Central memory CD8-positive, alpha-beta T cell (primary cell): ENCODE data around the gene FAM47E.
"Not testable (repeated sequence)": the region's sequence is repeated elsewhere in the genome, so short reads cannot be mapped to it uniquely, and the experiment has no call there.

Source experiments
- ATAC-seq: fragments of 150-1000 bp; cut with Tn5 transposase; replicated peaks from 2 replicates; pipeline ENCODE4 v1.10.0; 2022; ENCODE audit warnings: mild to moderate bottlenecking, moderate FRiP score, moderate number of reproducible peaks; ENCODE audit not compliant: poor library complexity, severe bottlenecking; ENCODE audit errors: extremely low read depth
- DNase-seq, 2 donors: peaks; one replicate each; pipeline ENCODE4 v3.0.0; 2021; ENCODE audit warnings: low spot score in 2 of 2
- H3K27ac Mint-ChIP-seq: one replicate; pipeline ENCODE4 v1.8.0; 2022; ENCODE audit warnings: low read depth, mild to moderate bottlenecking, moderate library complexity, mixed read lengths
- H3K27me3 Mint-ChIP-seq: one replicate; pipeline ENCODE4 v1.8.0; 2022; ENCODE audit warnings: mixed read lengths
- H3K36me3 Mint-ChIP-seq: one replicate; pipeline ENCODE4 v1.8.0; 2022; ENCODE audit warnings: mild to moderate bottlenecking, moderate library complexity, mixed read lengths; ENCODE audit not compliant: insufficient read depth
- H3K4me1 Mint-ChIP-seq: one replicate; pipeline ENCODE4 v1.8.0; 2022; ENCODE audit warnings: mixed read lengths
- H3K4me3 Mint-ChIP-seq: one replicate; pipeline ENCODE4 v1.8.0; 2022; ENCODE audit warnings: mild to moderate bottlenecking, moderate library complexity, mixed read lengths
- H3K9me3 Mint-ChIP-seq: one replicate; pipeline ENCODE4 v1.8.0; 2022; ENCODE audit warnings: mixed read lengths

FAM47E gene

DNA sequence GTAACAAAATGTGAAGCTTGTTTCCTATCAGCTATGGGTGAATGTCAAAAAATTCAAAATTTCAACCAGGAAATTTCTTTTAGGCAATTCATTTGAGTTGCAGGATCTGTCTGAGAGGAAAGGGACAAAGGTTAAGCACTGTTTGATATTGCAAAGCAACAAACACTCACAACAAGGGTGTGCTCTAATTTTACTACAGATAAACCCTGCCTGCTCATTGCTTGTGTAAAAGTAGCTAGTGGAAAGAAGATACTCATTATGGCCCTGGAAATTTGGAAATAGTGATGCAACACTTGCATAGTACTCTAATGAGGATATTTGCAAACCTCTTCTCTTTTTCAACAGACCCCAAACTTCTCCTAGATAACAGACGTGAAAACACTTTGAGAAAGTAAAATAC, 27.1 kb downstream of the FAM47E start:
- no peak for ATAC-seq
- H3K36me3 Mint-ChIP-seq = no peaks in the 10 kb centered on the region
- H3K4me3 Mint-ChIP-seq = no peak overlapping the region
- no peak for DNase-seq
- H3K9me3 Mint-ChIP-seq = no peaks in the 10 kb centered on the region
- peaks cover 50% of the 10 kb centered on the region for H3K27me3 Mint-ChIP-seq
- H3K27ac Mint-ChIP-seq = no peak overlapping the region
- H3K4me1 Mint-ChIP-seq = peaks cover 13% of the 10 kb centered on the region

GRCh38 chr4:76279462-76279861, 27.9 kb downstream of the FAM47E start:
- ATAC-seq = no peak
- H3K9me3 Mint-ChIP-seq = no peaks in the 10 kb centered on the region
- no peaks in the 10 kb centered on the region for H3K36me3 Mint-ChIP-seq
- H3K27ac Mint-ChIP-seq = no peak overlapping the region
- no peak overlapping the region for H3K4me3 Mint-ChIP-seq
- peaks cover 43% of the 10 kb centered on the region for H3K27me3 Mint-ChIP-seq
- no peak for DNase-seq
- peaks cover 18% of the 10 kb centered on the region for H3K4me1 Mint-ChIP-seq

- Mint-ChIP-seq H3K4me1 (peaks cover 18% of the 10 kb centered on the region), H3K9me3 (no peaks in the 10 kb centered on the region)
Observed at GRCh38 chr4:76280488-76281441, 29.2 kb downstream of the FAM47E start.

DNA sequence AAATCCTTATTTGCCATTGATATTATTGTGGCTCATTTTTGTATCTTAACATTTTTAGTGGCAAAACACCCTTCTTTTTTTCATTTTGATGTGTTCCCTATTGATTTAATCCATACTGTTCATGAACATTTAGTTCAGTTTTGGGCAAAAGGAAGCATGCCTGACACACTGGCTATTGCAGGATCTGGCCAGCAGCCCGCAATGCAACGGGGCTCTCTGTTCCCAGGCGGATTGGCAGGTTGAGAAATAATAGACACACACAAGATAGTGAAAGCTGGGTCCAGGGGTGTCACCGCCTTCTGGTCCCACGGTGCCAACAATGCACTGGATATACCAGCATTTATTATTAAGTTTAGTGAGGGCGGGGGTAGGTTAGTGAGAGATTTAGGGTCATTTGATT, 30.1 kb downstream of the FAM47E start:
- H3K9me3 Mint-ChIP-seq, H3K4me3 Mint-ChIP-seq, H3K4me1 Mint-ChIP-seq, H3K27ac Mint-ChIP-seq, H3K36me3 Mint-ChIP-seq, DNase-seq, ATAC-seq: not testable (repeated sequence)
- H3K27me3 Mint-ChIP-seq = peaks cover 22% of the 10 kb centered on the region

More at GRCh38 chr4:76280488-76281441, 29.2 kb downstream of the FAM47E start:
- H3K4me3 Mint-ChIP-seq = no peak overlapping the region
- no peak for ATAC-seq
- peaks cover 30% of the 10 kb centered on the region for H3K27me3 Mint-ChIP-seq
- H3K27ac Mint-ChIP-seq = no peak overlapping the region
- H3K36me3 Mint-ChIP-seq = peaks cover 1% of the 10 kb centered on the region
- no peak for DNase-seq

DNA sequence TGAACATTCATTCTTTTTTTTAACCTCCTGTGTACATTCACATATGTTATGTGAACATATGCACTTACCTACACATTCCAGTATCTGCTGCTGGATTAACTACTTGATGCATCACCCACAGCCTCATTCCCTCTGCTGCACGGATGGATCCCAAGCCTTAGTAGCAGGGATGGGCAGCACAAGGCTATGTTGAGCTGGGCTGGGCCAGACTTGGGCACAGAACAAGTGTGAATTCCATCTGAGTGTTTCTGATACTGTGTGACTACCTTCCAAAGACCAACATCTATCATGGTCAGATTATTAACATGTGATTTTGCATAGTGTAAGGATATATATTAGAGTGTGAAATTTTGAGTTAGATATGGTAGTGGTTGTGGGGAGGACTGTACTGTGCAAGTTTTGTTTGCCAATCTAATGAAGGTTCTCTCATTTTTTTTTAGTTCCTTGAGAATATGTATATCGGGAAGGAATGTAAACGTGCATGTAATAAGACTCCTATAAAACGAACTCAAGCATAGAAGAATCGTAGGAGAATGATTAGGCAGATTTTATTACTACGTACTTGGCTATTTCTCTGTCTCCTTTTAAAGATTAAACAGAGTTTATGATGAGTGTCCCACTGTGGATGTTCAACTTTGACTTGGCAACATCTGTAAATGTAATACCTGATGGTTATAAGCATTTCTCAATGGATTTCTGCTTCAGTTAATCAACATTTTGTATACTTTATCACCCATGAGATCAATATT, 31.6 kb downstream of the FAM47E start:
- no peak overlapping the region for H3K4me3 Mint-ChIP-seq
- H3K4me1 Mint-ChIP-seq = peaks cover 5% of the 10 kb centered on the region
- no peak for DNase-seq
- ATAC-seq = no peak
- H3K36me3 Mint-ChIP-seq = peaks cover 1% of the 10 kb centered on the region
- H3K27me3 Mint-ChIP-seq = peaks cover 7% of the 10 kb centered on the region
- no peaks in the 10 kb centered on the region for H3K9me3 Mint-ChIP-seq
- H3K27ac Mint-ChIP-seq = no peak overlapping the region

- Mint-ChIP-seq H3K9me3 (no peaks in the 10 kb centered on the region), H3K36me3 (peaks cover 1% of the 10 kb centered on the region), H3K27me3 (peaks cover 4% of the 10 kb centered on the region), H3K4me1 (peaks cover 5% of the 10 kb centered on the region), H3K27ac (no peak overlapping the region), H3K4me3 (no peak overlapping the region)
- no peak for ATAC-seq
- DNase-seq = no peak
Observed at GRCh38 chr4:76283900-76284299, 32.4 kb downstream of the FAM47E start.

DNA sequence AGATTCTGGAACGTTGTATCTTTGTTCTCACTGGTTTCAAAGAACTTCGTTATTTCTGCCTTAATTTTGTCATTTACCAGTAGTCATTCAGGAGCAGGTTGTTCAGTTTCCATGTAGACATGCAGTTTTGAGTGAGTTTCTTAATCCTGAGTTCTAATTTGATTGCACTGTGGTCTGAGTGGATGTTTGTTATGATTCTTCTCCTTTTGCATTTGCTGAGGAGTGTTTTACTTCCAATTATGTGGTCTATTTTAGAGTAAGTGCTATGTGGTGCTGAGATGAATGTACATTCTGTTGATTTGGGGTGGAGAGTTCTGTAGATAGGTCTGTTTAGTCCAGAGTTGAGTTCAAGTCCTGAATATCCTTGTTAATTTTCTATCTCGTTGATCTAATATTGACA, 36.3 kb downstream of the FAM47E start:
- peaks cover 28% of the 10 kb centered on the region for H3K27me3 Mint-ChIP-seq
- H3K9me3 Mint-ChIP-seq, H3K36me3 Mint-ChIP-seq, H3K4me1 Mint-ChIP-seq, ATAC-seq, DNase-seq, H3K4me3 Mint-ChIP-seq, H3K27ac Mint-ChIP-seq: not testable (repeated sequence)

DNA sequence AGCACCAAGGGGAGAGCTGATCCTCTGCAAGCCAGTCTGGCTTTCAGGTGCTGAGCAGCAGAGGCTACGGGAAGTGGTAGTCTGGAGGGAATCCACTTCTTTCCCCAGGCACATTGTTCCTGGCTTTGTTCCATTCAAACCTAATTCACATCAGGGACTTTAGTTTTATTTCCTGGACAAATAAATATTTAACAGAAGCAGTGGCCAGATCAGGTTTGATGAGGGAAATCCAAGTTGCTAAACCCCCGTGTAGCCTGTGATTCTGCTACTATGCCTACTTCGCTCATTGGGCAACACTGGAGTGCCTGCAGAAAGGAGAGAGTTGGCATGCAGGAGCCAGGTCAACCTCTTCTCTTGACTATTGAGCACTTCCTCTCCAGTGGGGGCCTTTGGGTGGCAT, 41.2 kb downstream of the FAM47E start:
- Mint-ChIP-seq H3K9me3 (peaks cover 6% of the 10 kb centered on the region), H3K36me3 (no peaks in the 10 kb centered on the region), H3K27ac (no peak overlapping the region), H3K4me1 (no peaks in the 10 kb centered on the region), H3K4me3 (no peak overlapping the region), H3K27me3 (peaks cover 28% of the 10 kb centered on the region)
- DNase-seq (no peak), ATAC-seq (no peak)

- Mint-ChIP-seq H3K36me3 (no peaks in the 10 kb centered on the region), H3K4me3 (no peak overlapping the region), H3K27ac (no peak overlapping the region), H3K9me3 (peaks cover 11% of the 10 kb centered on the region), H3K27me3 (peaks cover 25% of the 10 kb centered on the region), H3K4me1 (no peaks in the 10 kb centered on the region)
- DNase-seq (no peak), ATAC-seq (no peak)
Observed at GRCh38 chr4:76293772-76294171, 42.3 kb downstream of the FAM47E start.

GRCh38 chr4:76296286-76296820, 44.8 kb downstream of the FAM47E start:
- Mint-ChIP-seq H3K9me3 (peaks cover 11% of the 10 kb centered on the region), H3K4me1 (peaks cover 6% of the 10 kb centered on the region), H3K4me3 (no peak overlapping the region), H3K36me3 (no peaks in the 10 kb centered on the region), H3K27me3 (peaks cover 10% of the 10 kb centered on the region), H3K27ac (no peak overlapping the region)
- no peak for DNase-seq
- no peak for ATAC-seq

DNA sequence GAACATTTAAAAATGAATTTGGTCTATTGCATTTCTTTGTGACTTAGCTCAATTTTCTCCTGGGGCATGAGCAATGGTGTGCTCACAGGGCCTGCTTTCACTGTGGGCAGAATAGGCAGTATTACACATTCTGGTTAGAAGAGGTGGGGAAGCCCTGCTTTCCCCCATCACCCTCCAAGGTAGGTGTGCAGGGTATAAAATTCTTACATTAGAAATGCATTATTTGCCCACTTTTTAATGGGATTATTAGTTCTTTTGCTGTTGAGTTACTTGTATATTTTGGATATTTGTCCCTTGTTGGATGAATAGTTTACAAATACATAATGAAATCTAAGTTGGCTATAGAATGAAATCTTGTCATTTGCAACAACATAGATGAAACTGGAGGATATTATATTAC, 46.7 kb downstream of the FAM47E start:
- no peak overlapping the region for H3K27ac Mint-ChIP-seq
- H3K4me1 Mint-ChIP-seq = peaks cover 20% of the 10 kb centered on the region
- H3K36me3 Mint-ChIP-seq = no peaks in the 10 kb centered on the region
- H3K27me3 Mint-ChIP-seq = no peaks in the 10 kb centered on the region
- peaks cover 11% of the 10 kb centered on the region for H3K9me3 Mint-ChIP-seq
- no peak for ATAC-seq
- DNase-seq = no peak
- H3K4me3 Mint-ChIP-seq = no peak overlapping the region

DNA sequence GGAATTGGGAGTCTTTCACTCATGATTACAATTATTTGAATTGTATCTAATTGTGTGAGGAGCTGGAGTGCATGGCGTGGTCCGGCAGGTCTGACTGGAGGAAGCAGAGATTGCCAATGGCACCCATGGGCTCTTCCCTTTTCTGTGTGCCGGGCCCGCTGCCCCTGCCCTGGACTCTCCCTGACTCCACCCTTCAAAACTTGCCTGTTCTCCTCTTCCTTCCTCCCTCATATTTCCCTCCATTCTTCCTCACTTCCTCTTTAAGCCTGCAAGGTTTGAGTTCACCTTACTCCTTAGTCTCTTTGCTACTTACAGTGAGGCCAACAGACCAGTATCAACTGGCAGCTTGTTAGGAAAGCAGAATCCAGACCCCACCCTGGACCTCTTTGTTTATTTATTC, 48.5 kb downstream of the FAM47E start:
- no peaks in the 10 kb centered on the region for H3K27me3 Mint-ChIP-seq
- ATAC-seq = no peak
- H3K27ac Mint-ChIP-seq = no peak overlapping the region
- no peak for DNase-seq
- peaks cover 11% of the 10 kb centered on the region for H3K9me3 Mint-ChIP-seq
- peaks cover 1% of the 10 kb centered on the region for H3K36me3 Mint-ChIP-seq
- H3K4me1 Mint-ChIP-seq = peaks cover 32% of the 10 kb centered on the region
- no peak overlapping the region for H3K4me3 Mint-ChIP-seq
